HepG2 (cell line): ENCODE results near the gene DBNDD1. TPM values are rescaled to one million over a fixed set of nuclear protein-coding genes. Genes with fewer than 3 reads are reported as not detected.

ENCODE experiments used
- ATRX ChIP-seq: sonication (generic); formaldehyde crosslinking; IDR thresholded peaks from 2 replicates; pipeline ENCODE4 v1.4.0; 2020; ENCODE audit warnings: missing genetic modification reagents, borderline replicate concordance
- DNMT3B ChIP-seq: conservative IDR thresholded peaks from 2 replicates; pipeline ENCODE4 v1.6.1; 2016; ENCODE audit warnings: missing biosample characterization, control low read depth
- HDAC2 ChIP-seq: sonication (generic); formaldehyde crosslinking; IDR thresholded peaks from 2 replicates; pipeline ENCODE4 v1.4.0; 2020; ENCODE audit warnings: missing genetic modification reagents
- KDM3A ChIP-seq: IDR thresholded peaks from 2 replicates; pipeline ENCODE4 v1.6.1; 2018; ENCODE audit warnings: low read depth, missing compliant biosample characterization
- NPAS2 ChIP-seq: sonication (generic); formaldehyde crosslinking; IDR thresholded peaks from 2 replicates; pipeline ENCODE4 v1.8.0; 2022; ENCODE audit warnings: mild to moderate bottlenecking, missing genetic modification reagents, borderline replicate concordance
- PAX8 ChIP-seq: sonication (generic); formaldehyde crosslinking; IDR thresholded peaks from 2 replicates; pipeline ENCODE4 v1.8.0; 2022; ENCODE audit warnings: mild to moderate bottlenecking, missing genetic modification reagents, borderline replicate concordance
- PRDM4 ChIP-seq: sonication (generic); formaldehyde crosslinking; IDR thresholded peaks from 2 replicates; pipeline ENCODE4 v1.9.0; 2021; ENCODE audit warnings: missing genetic modification reagents, borderline replicate concordance
- RBM39 ChIP-seq: fragments of 200-400 bp; formaldehyde crosslinking; IDR thresholded peaks from one replicate; pipeline ENCODE4 v1.6.1; 2018; ENCODE audit warnings: antibody characterized with exemption, mild to moderate bottlenecking, low read depth, low read length; ENCODE audit not compliant: poor library complexity, severe bottlenecking
- SMAD9 ChIP-seq: sonication (generic); formaldehyde crosslinking; IDR thresholded peaks from 2 replicates; pipeline ENCODE4 v1.5.1; 2020; ENCODE audit warnings: mild to moderate bottlenecking, missing genetic modification reagents
- SPEN ChIP-seq: sonication (generic); formaldehyde crosslinking; IDR thresholded peaks from 2 replicates; pipeline ENCODE4 v1.5.1; 2020; ENCODE audit warnings: low read depth, mild to moderate bottlenecking, missing genetic modification reagents
- TBL1XR1 ChIP-seq: fragments of 150-350 bp; IDR thresholded peaks from 2 replicates; pipeline ENCODE4 v1.6.1; 2014; ENCODE audit warnings: borderline replicate concordance, low read length; ENCODE audit not compliant: partially characterized antibody
- ZFP62 ChIP-seq: sonication (generic); formaldehyde crosslinking; IDR thresholded peaks from 2 replicates; pipeline ENCODE4 v1.4.0; 2020; ENCODE audit warnings: missing genetic modification reagents
- ZKSCAN1 ChIP-seq: fragments of 150-350 bp; IDR thresholded peaks from 2 replicates; pipeline ENCODE4 v1.6.1; 2014; ENCODE audit warnings: low read length
- ZNF124 ChIP-seq: sonication (generic); formaldehyde crosslinking; IDR thresholded peaks from 2 replicates; pipeline ENCODE4 v1.4.0; 2020; ENCODE audit warnings: missing genetic modification reagents
- ZNF256 ChIP-seq: sonication (generic); formaldehyde crosslinking; conservative IDR thresholded peaks from 2 replicates; pipeline ENCODE4 v1.4.0; 2020; ENCODE audit warnings: missing genetic modification reagents
- ZNF264 ChIP-seq: sonication (generic); formaldehyde crosslinking; IDR thresholded peaks from 2 replicates; pipeline ENCODE4 v1.4.0; 2020; ENCODE audit warnings: missing genetic modification reagents
- ZNF710 ChIP-seq: sonication (generic); formaldehyde crosslinking; IDR thresholded peaks from 2 replicates; pipeline ENCODE4 v1.5.0; 2020; ENCODE audit warnings: mild to moderate bottlenecking, missing genetic modification reagents, borderline replicate concordance
- ZNF782 ChIP-seq: sonication (generic); formaldehyde crosslinking; IDR thresholded peaks from 2 replicates; pipeline ENCODE4 v1.4.0; 2020; ENCODE audit warnings: missing genetic modification reagents, mild to moderate bottlenecking, borderline replicate concordance
- polyA plus RNA-seq, 8 experiments: library from polyadenylated mRNA; depleted of rRNA in 3 of 8; stranded (reverse) in 7 of 8; unstranded in 1 of 8; fragments of >200 nt; fragmentation: Illumina TruSeq in 4 of 8; extraction: Trizol in 4 of 8; gene quantifications; 2 replicates each; pipeline versions ENCODE4 v1.2.1 to v1.2.3, GENCODE V29; 2011 to 2016; ENCODE audit warnings: low read depth in 4 of 8, missing spikeins in 1 of 8, mixed read lengths in 1 of 8; ENCODE audit not compliant: insufficient read depth in 1 of 8
- total RNA-seq, 5 experiments: library from RNA; depleted of rRNA; stranded (reverse); fragments of >200 nt; fragmentation: Illumina TruSeq; extraction: Trizol; gene quantifications; 2 replicates each; pipeline ENCODE4 v1.2.3, GENCODE V29; 2016; ENCODE audit warnings: low read depth in 1 of 5
- TF ChIP-seq, protein P1 (sequence below): IDR thresholded peaks from 2 replicates; pipeline ENCODE4 v1.6.1; 2016; ENCODE audit warnings: low read depth, missing genetic modification reagents, missing compliant biosample characterization
- TF ChIP-seq, protein P2 (sequence below): sonication (generic); formaldehyde crosslinking; IDR thresholded peaks from 2 replicates; pipeline ENCODE4 v1.8.1; 2023; ENCODE audit warnings: mild to moderate bottlenecking, inconsistent platforms, moderate library complexity, missing genetic modification reagents, borderline replicate concordance

Gene DBNDD1
- total and polyA plus RNA-seq, 2 of the 13 experiments (the other 11 are each of a cell fraction or from before 2014, with no cell fraction given): 17.0 to 40.4 TPM

- TF ChIP-seq, protein P1, sequence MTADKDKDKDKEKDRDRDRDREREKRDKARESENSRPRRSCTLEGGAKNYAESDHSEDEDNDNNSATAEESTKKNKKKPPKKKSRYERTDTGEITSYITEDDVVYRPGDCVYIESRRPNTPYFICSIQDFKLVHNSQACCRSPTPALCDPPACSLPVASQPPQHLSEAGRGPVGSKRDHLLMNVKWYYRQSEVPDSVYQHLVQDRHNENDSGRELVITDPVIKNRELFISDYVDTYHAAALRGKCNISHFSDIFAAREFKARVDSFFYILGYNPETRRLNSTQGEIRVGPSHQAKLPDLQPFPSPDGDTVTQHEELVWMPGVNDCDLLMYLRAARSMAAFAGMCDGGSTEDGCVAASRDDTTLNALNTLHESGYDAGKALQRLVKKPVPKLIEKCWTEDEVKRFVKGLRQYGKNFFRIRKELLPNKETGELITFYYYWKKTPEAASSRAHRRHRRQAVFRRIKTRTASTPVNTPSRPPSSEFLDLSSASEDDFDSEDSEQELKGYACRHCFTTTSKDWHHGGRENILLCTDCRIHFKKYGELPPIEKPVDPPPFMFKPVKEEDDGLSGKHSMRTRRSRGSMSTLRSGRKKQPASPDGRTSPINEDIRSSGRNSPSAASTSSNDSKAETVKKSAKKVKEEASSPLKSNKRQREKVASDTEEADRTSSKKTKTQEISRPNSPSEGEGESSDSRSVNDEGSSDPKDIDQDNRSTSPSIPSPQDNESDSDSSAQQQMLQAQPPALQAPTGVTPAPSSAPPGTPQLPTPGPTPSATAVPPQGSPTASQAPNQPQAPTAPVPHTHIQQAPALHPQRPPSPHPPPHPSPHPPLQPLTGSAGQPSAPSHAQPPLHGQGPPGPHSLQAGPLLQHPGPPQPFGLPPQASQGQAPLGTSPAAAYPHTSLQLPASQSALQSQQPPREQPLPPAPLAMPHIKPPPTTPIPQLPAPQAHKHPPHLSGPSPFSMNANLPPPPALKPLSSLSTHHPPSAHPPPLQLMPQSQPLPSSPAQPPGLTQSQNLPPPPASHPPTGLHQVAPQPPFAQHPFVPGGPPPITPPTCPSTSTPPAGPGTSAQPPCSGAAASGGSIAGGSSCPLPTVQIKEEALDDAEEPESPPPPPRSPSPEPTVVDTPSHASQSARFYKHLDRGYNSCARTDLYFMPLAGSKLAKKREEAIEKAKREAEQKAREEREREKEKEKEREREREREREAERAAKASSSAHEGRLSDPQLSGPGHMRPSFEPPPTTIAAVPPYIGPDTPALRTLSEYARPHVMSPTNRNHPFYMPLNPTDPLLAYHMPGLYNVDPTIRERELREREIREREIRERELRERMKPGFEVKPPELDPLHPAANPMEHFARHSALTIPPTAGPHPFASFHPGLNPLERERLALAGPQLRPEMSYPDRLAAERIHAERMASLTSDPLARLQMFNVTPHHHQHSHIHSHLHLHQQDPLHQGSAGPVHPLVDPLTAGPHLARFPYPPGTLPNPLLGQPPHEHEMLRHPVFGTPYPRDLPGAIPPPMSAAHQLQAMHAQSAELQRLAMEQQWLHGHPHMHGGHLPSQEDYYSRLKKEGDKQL (CRISPR knock-in tag): no peak
- no peak for TF ChIP-seq NPAS2 (CRISPR knock-in tag)
- no peak for TF ChIP-seq ZKSCAN1
- no peak for TF ChIP-seq DNMT3B (CRISPR knock-in tag)
- no peak for TF ChIP-seq ZNF256 (CRISPR knock-in tag)
- TF ChIP-seq ZNF124 (CRISPR knock-in tag): no peak
- TF ChIP-seq HDAC2 (CRISPR knock-in tag): no peak
- no peak for TF ChIP-seq RBM39
- TF ChIP-seq KDM3A (CRISPR knock-in tag): no peak
- TF ChIP-seq SPEN: no peak
- no peak for TF ChIP-seq PAX8 (CRISPR knock-in tag)
- TF ChIP-seq ATRX (CRISPR knock-in tag): no peak
- no peak for TF ChIP-seq PRDM4
- TF ChIP-seq ZFP62 (CRISPR knock-in tag): no peak
- TF ChIP-seq, protein P2, sequence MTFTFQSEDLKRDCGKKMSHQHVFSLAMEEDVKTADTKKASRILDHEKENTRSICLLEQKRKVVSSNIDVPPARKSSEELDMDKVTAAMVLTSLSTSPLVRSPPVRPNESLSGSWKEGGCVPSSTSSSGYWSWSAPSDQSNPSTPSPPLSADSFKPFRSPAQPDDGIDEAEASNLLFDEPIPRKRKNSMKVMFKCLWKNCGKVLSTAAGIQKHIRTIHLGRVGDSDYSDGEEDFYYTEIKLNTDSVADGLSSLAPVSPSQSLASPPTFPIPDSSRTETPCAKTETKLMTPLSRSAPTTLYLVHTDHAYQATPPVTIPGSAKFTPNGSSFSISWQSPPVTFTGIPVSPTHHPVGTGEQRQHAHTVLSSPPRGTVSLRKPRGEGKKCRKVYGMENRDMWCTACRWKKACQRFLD (CRISPR knock-in tag): no peak
- no peak for TF ChIP-seq TBL1XR1
- TF ChIP-seq ZNF264 (CRISPR knock-in tag): 0 out of 2 replicates have a peak, but pooled peaks have one; percentile 35
- no peak for TF ChIP-seq ZNF782 (CRISPR knock-in tag)
- TF ChIP-seq ZNF710 (CRISPR knock-in tag): no peak
- no peak for TF ChIP-seq SMAD9 (CRISPR knock-in tag)
Measured at GRCh38 chr16:90020260-90020837, 1.1 kb upstream of the DBNDD1 start (continued).
